HG02981 (cell line): ENCODE measurements around the gene ACTR1B.
"Not testable (repeated sequence)": the region's sequence is repeated elsewhere in the genome, so short reads cannot be mapped to it uniquely, and the experiment has no call there.

Source experiments
- ATAC-seq: cut with Tn5 transposase; IDR thresholded peaks from one replicate; pipeline ENCODE4 v1.9.1; 2021; ENCODE audit warnings: mild to moderate bottlenecking, moderate library complexity; ENCODE audit not compliant: unreplicated experiment

ACTR1B gene

GRCh38 chr2:97691166-97691565, 27.3 kb upstream of the ACTR1B start:
- ATAC-seq = no peak

GRCh38 chr2:97688062-97688827, 24.4 kb upstream of the ACTR1B start:
- ATAC-seq = no peak

- ATAC-seq = not testable (repeated sequence)
Observed at GRCh38 chr2:97687235-97687634, 23.4 kb upstream of the ACTR1B start.

GRCh38 chr2:97678298-97678697, 14.5 kb upstream of the ACTR1B start:
- no peak for ATAC-seq

GRCh38 chr2:97677480-97677879, 13.6 kb upstream of the ACTR1B start:
- no peak for ATAC-seq

- no peak for ATAC-seq
Observed at GRCh38 chr2:97676620-97677019, 12.8 kb upstream of the ACTR1B start.

GRCh38 chr2:97675430-97676113, 11.7 kb upstream of the ACTR1B start:
- no peak for ATAC-seq

- ATAC-seq = no peak
Observed at GRCh38 chr2:97673915-97674283, 10.1 kb upstream of the ACTR1B start.

GRCh38 chr2:97673182-97673914, 9.5 kb upstream of the ACTR1B start:
- no peak for ATAC-seq

- not testable (repeated sequence) for ATAC-seq
Observed at GRCh38 chr2:97672606-97673140, 8.8 kb upstream of the ACTR1B start.

GRCh38 chr2:97671526-97671925, 7.7 kb upstream of the ACTR1B start:
- no peak for ATAC-seq

- no peak for ATAC-seq
Observed at GRCh38 chr2:97670471-97670870, 6.6 kb upstream of the ACTR1B start.

- ATAC-seq = no peak
Observed at GRCh38 chr2:97669448-97669847, 5.6 kb upstream of the ACTR1B start, which contains the start of gene C2orf92. Gene C2orf92, plus strand, starts transcription at chr2:97669713. Its CDS starts 76 bp downstream, at chr2:97669789.

GRCh38 chr2:97664636-97664970, 759 bp upstream of the ACTR1B start:
- ATAC-seq = no peak

- ATAC-seq = no peak
Observed at GRCh38 chr2:97663626-97663961, 250 bp downstream of the ACTR1B start.

- ATAC-seq = peak; percentile 41
Observed at GRCh38 chr2:97662895-97663625, 784 bp downstream of the ACTR1B start.

GRCh38 chr2:97662386-97662894, 1.4 kb downstream of the ACTR1B start:
- ATAC-seq = no peak

GRCh38 chr2:97661927-97662326, 1.9 kb downstream of the ACTR1B start:
- ATAC-seq = no peak

GRCh38 chr2:97660775-97661389, 3.0 kb downstream of the ACTR1B start:
- no peak for ATAC-seq

- ATAC-seq = no peak
Observed at GRCh38 chr2:97660044-97660774, 3.6 kb downstream of the ACTR1B start.
